ENCODE data around the gene CWF19L1. TPM values are rescaled to one million over a fixed set of nuclear protein-coding genes. Genes with fewer than 3 reads are reported as not detected.

CWF19L1 gene
- total RNA-seq, 3 donors from 2014 or later: 22.6 to 31.2 (median 25.2) TPM

GRCh38 chr10:100245484-100246220, 21.8 kb downstream of the CWF19L1 start:
- Histone ChIP-seq H3K27me3 (no peaks in the 10 kb centered on the region), H3K27ac (no peak overlapping the region), H3K4me3 (no peak overlapping the region), H3K4me1 (no peaks in the 10 kb centered on the region), H3K9me3 (no peaks in the 10 kb centered on the region), H3K36me3 (no peaks in the 10 kb centered on the region)
- no peak for TF ChIP-seq POLR2AphosphoS5 (IDR thresholded peaks at IDR 0.05)
- no peak for TF ChIP-seq POLR2A (IDR thresholded peaks at IDR 0.05)
- TF ChIP-seq CTCF (IDR thresholded peaks at IDR 0.05): no peak
- no peak for DNase-seq (ENCODE audit: low spot score in 2 of 2)
- intact Hi-C loops (cut with DNase I; ENCODE audit: low total_unique reads): no loop called here

DNA sequence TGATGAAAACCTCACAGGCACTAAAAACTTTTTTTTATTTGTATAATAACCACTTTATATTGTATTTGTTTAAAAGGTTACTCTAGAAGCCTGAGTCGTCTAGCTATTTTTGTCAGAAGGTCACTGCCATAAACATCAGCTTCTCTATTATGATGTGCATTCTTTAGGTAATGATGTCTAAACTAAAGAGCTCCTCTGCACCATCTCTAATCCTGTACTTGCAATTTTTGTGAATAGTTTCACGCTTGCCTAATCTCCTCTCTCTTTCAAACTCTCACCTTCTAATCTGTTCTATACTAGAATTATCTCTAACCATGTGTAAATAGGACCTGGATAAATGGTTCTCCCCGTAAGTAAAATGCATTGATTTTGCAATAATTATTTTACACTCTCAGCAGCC, 27.6 kb downstream of the CWF19L1 start:
- intact Hi-C loops (cut with DNase I; ENCODE audit: low total_unique reads): no loop called here
- no peaks in the 10 kb centered on the region for H3K36me3 ChIP-seq

DNA sequence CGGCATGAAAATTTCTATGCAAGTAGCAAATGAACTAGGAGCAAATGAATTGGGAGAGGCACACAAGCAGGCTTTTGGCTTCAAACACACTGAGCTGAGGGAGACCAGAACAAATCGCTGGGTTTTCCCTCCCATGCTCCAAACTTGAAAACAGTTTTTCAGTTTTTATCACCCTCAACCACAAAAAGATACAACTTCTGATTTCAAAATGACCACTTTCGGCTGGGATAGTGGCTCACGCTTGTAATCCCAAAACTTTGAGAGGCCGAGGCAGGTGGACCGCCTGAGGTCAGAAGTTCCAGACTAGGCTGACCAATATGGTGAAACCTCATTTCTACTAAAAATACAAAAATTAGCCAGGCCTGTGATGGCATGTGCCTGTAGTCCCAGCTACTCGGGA, 29.0 kb downstream of the CWF19L1 start:
- intact Hi-C loops (cut with DNase I; ENCODE audit: low total_unique reads): no loop called here
- Histone ChIP-seq H3K27me3 (no peaks in the 10 kb centered on the region), H3K4me1 (no peaks in the 10 kb centered on the region), H3K4me3 (no peak overlapping the region), H3K36me3 (no peaks in the 10 kb centered on the region), H3K27ac (no peak overlapping the region), H3K9me3 (no peaks in the 10 kb centered on the region)
- TF ChIP-seq CTCF (IDR thresholded peaks at IDR 0.05) (no peak), POLR2A (IDR thresholded peaks at IDR 0.05) (no peak), POLR2AphosphoS5 (IDR thresholded peaks at IDR 0.05) (no peak)
- no peak for DNase-seq (ENCODE audit: low spot score in 2 of 2)

More for the DNA sequence above, 27.6 kb downstream of the CWF19L1 start:
- Histone ChIP-seq H3K9me3 (no peaks in the 10 kb centered on the region), H3K4me3 (no peak overlapping the region), H3K27me3 (no peaks in the 10 kb centered on the region), H3K27ac (no peak overlapping the region), H3K4me1 (no peaks in the 10 kb centered on the region)
- no peak for DNase-seq (ENCODE audit: low spot score in 2 of 2)
- no peak for TF ChIP-seq CTCF (IDR thresholded peaks at IDR 0.05)
- TF ChIP-seq POLR2A (IDR thresholded peaks at IDR 0.05): no peak
- TF ChIP-seq POLR2AphosphoS5 (IDR thresholded peaks at IDR 0.05): no peak

DNA sequence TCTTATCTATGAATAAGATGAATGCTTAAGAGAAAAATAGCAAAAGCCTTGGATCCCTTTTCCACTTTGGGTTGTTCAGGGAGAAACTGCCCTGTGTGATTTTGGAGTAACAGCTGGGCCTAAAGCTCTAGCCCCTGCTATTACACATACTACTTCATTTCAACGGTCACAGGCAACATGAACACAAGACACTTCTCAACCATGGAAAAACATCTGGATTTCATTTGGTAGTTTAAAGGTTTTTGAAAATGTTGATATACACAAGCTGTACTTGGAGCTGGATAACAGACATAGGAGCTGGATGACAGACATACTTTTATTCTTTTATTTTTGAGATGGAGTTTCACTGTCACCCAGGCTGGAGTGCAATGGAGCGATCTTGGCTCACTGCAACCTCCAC, 35.3 kb downstream of the CWF19L1 start:
- Histone ChIP-seq H3K9me3 (no peaks in the 10 kb centered on the region), H3K36me3 (no peaks in the 10 kb centered on the region), H3K4me1 (no peaks in the 10 kb centered on the region), H3K4me3 (no peak overlapping the region), H3K27ac (no peak overlapping the region), H3K27me3 (no peaks in the 10 kb centered on the region)
- TF ChIP-seq POLR2A (IDR thresholded peaks at IDR 0.05) (no peak), POLR2AphosphoS5 (IDR thresholded peaks at IDR 0.05) (no peak), CTCF (IDR thresholded peaks at IDR 0.05) (no peak)
- no peak for DNase-seq (ENCODE audit: low spot score in 2 of 2)
- intact Hi-C loops (cut with DNase I; ENCODE audit: low total_unique reads): no loop called here

- no peaks in the 10 kb centered on the region for H3K4me1 ChIP-seq
- no peaks in the 10 kb centered on the region for H3K27me3 ChIP-seq
- peak overlapping the region; percentile 66 to 91 (median 71) for H3K4me3 ChIP-seq
- H3K9me3 ChIP-seq: no peaks in the 10 kb centered on the region
- H3K36me3 ChIP-seq: no peaks in the 10 kb centered on the region
- TF ChIP-seq CTCF (IDR thresholded peaks at IDR 0.05) (no peak), POLR2A (IDR thresholded peaks at IDR 0.05) (no peak), POLR2AphosphoS5 (IDR thresholded peaks at IDR 0.05) (no peak)
- peak overlapping the region; percentile 82 for H3K27ac ChIP-seq
- no peak for DNase-seq (ENCODE audit: low spot score in 2 of 2)
- intact Hi-C loops (cut with DNase I; ENCODE audit: low total_unique reads): no loop called here
Observed at GRCh38 chr10:100229819-100230422, 37.5 kb downstream of the CWF19L1 start.
